GM12878 (cell line): Measurements from ENCODE around the gene SOST. TPM values are rescaled to one million over a fixed set of nuclear protein-coding genes. Genes with fewer than 3 reads are reported as not detected.

Experiments used
- ATAC-seq: fragments of 200-7000 bp; cut with Tn5 transposase; 3 replicates; pipeline ENCODE4 v1.9.1; 2020; ENCODE audit warnings: mild to moderate bottlenecking, moderate library complexity
- BruUV-seq: library from RNA; stranded (reverse); fragments of 400-500 nt; replicated peaks from 2 replicates; lab custom pipeline; 2021; lab: Mats Ljungman, UMichigan
- CTCF ChIA-PET: fragments of 300-600 bp; sonication (Branson Sonifier 250); formaldehyde crosslinking; extraction: SDS; loops from one replicate; lab custom pipeline; 2021; ENCODE audit warnings: inconsistent platforms; lab: Yijun Ruan, JAX
- POLR2A ChIA-PET: fragments of 350-600 bp; formaldehyde crosslinking; extraction: SDS; loops from one replicate; lab custom pipeline; 2021; ENCODE audit warnings: inconsistent platforms; lab: Charles Lee
- RAD21 ChIA-PET: fragments of 300-600 bp; sonication (Branson Sonifier 250); formaldehyde crosslinking; loops from one replicate; lab custom pipeline; 2023; ENCODE audit warnings: antibody characterized with exemption; ENCODE audit not compliant: unreplicated experiment; lab: Charles Lee
- SMC1A ChIA-PET: fragments of 300-600 bp; sonication (Branson Sonifier 250); formaldehyde crosslinking; loops from one replicate; lab custom pipeline; 2023; ENCODE audit not compliant: unreplicated experiment, uncharacterized antibody; lab: Charles Lee
- DNase-seq: peaks from one replicate; pipeline ENCODE4 v3.0.0-alpha.2; 2011; ENCODE audit warnings: low read depth, low spot score
- FAIRE-seq: peaks from 3 replicates; lab custom pipeline; 2011; peaks lifted over from hg19 to GRCh38; lab: Jason Lieb, UNC
- H2AFZ ChIP-seq: 2 replicates; pipeline ENCODE4 v1.6.0; 2011; ENCODE audit warnings: low read depth, low read length, control low read depth; ENCODE audit not compliant: control insufficient read depth
- H3K27ac ChIP-seq: 2 replicates; pipeline ENCODE4 v1.5.1; 2011; ENCODE audit warnings: control low read depth; ENCODE audit not compliant: control insufficient read depth, insufficient read depth
- H3K27me3 ChIP-seq, 2 experiments: replicated peaks in 1 of 2; 2 replicates each; pipeline versions ENCODE4 v1.6.0 to v1.6.1; 2011; ENCODE audit warnings: low read length in 1 of 2; ENCODE audit not compliant: control insufficient read depth in 2 of 2, insufficient read depth in 2 of 2
- H3K36me3 ChIP-seq, 2 experiments: 2 replicates each; pipeline ENCODE4 v1.5.1; 2011; ENCODE audit warnings: low read length in 1 of 2; ENCODE audit not compliant: control insufficient read depth in 2 of 2, insufficient read depth in 2 of 2
- H3K4me1 ChIP-seq: 2 replicates; pipeline ENCODE4 v1.6.1; 2011; ENCODE audit warnings: mild to moderate bottlenecking, low read length, moderate library complexity, mixed read lengths; ENCODE audit not compliant: control insufficient read depth, insufficient read depth
- H3K4me2 ChIP-seq: 2 replicates; pipeline ENCODE4 v1.6.0; 2011; ENCODE audit warnings: control low read depth; ENCODE audit not compliant: control insufficient read depth, insufficient read depth
- H3K4me3 ChIP-seq: fragments of 200-600 bp; sonication (generic); 2 replicates; pipeline ENCODE4 v1.5.1; 2016
- H3K79me2 ChIP-seq: 2 replicates; pipeline ENCODE4 v1.6.0; 2011; ENCODE audit warnings: low read length; ENCODE audit not compliant: control insufficient read depth, insufficient read depth
- H3K9ac ChIP-seq: 2 replicates; pipeline ENCODE4 v1.8.0; 2011; ENCODE audit warnings: low read length, control low read depth, mixed read lengths; ENCODE audit not compliant: control insufficient read depth, insufficient read depth
- H3K9me3 ChIP-seq: replicated peaks from 3 replicates; pipeline ENCODE4 v1.5.1; 2011; ENCODE audit warnings: mild to moderate bottlenecking, low read length; ENCODE audit not compliant: control insufficient read depth, insufficient read depth
- H4K20me1 ChIP-seq: 2 replicates; pipeline ENCODE4 v1.6.0; 2011; ENCODE audit not compliant: control insufficient read depth, insufficient read depth
- ASH2L ChIP-seq: fragments of 300-600, 200-600 bp; sonication (generic); IDR thresholded peaks from 2 replicates; pipeline ENCODE4 v1.6.1; 2017; ENCODE audit warnings: low read depth, mild to moderate bottlenecking, borderline replicate concordance
- ETV6 ChIP-seq, 2 experiments: fragments of 450-650 bp in 1 of 2; IDR thresholded peaks in 1 of 2; conservative IDR thresholded peaks in 1 of 2; 2 replicates each; pipeline ENCODE4 v1.6.1; 2014; ENCODE audit warnings: antibody characterized with exemption in 1 of 2, borderline replicate concordance in 1 of 2, low read depth in 1 of 2, mild to moderate bottlenecking in 1 of 2, moderate library complexity in 1 of 2
- HDGF ChIP-seq: fragments of 450-650 bp; IDR thresholded peaks from 2 replicates; pipeline ENCODE4 v1.6.1; 2016; ENCODE audit warnings: antibody characterized with exemption
- IKZF2 ChIP-seq, 2 experiments: fragments of 450-650 bp; IDR thresholded peaks; 2 replicates each; pipeline ENCODE4 v1.6.1; 2017; ENCODE audit warnings: mild to moderate bottlenecking in 2 of 2, moderate library complexity in 2 of 2
- KLF5 ChIP-seq: fragments of 450-650 bp; IDR thresholded peaks from 2 replicates; pipeline ENCODE4 v1.6.1; 2014; ENCODE audit warnings: mild to moderate bottlenecking; ENCODE audit not compliant: partially characterized antibody
- LARP7 ChIP-seq: fragments of 450-650 bp; IDR thresholded peaks from 2 replicates; pipeline ENCODE4 v1.6.1; 2017; ENCODE audit warnings: mild to moderate bottlenecking
- NBN ChIP-seq: fragments of 450-650 bp; IDR thresholded peaks from 2 replicates; pipeline ENCODE4 v1.6.1; 2016
- NFIC ChIP-seq: IDR thresholded peaks from 2 replicates; pipeline ENCODE4 v1.6.1; 2012; ENCODE audit warnings: low read depth, mild to moderate bottlenecking, inconsistent platforms, low read length, moderate library complexity
- NR2F1 ChIP-seq: fragments of 450-650 bp; conservative IDR thresholded peaks from 2 replicates; pipeline ENCODE4 v1.6.1; 2017; ENCODE audit warnings: mild to moderate bottlenecking
- RCOR1 ChIP-seq: conservative IDR thresholded peaks from 2 replicates; pipeline ENCODE4 v1.6.1; 2012; ENCODE audit warnings: low read depth, low read length, improper control_type of control experiment
- SP1 ChIP-seq: IDR thresholded peaks from one replicate; pipeline ENCODE4 v1.6.1; 2011; ENCODE audit warnings: low read depth, low read length
- SREBF2 ChIP-seq: IDR thresholded peaks from 2 replicates; pipeline ENCODE4 v1.6.1; 2012; ENCODE audit warnings: mild to moderate bottlenecking, low read length
- STAT3 ChIP-seq: IDR thresholded peaks from 2 replicates; pipeline ENCODE4 v1.6.1; 2011; ENCODE audit warnings: low read depth, low read length, improper control_type of control experiment
- TCF7 ChIP-seq: IDR thresholded peaks from 2 replicates; pipeline ENCODE4 v1.6.1; 2014; ENCODE audit warnings: antibody characterized with exemption, borderline replicate concordance
- ZNF274 ChIP-seq: IDR thresholded peaks from one replicate; pipeline ENCODE4 v1.8.0; 2011; ENCODE audit not compliant: insufficient read length, insufficient read depth
- ZNF384 ChIP-seq: IDR thresholded peaks from 2 replicates; pipeline ENCODE4 v1.6.1; 2012; ENCODE audit warnings: low read depth, mild to moderate bottlenecking, low read length, improper control_type of control experiment, borderline replicate concordance
- WGBS: methylation state at CpG from one replicate; pipeline ENCODE4 v1.1.6; 2016; ENCODE audit warnings: low lambda C conversion rate; ENCODE audit not compliant: insufficient replicate concordance, insufficient coverage; ENCODE audit errors: missing lambda C conversion rate; 5-methylcytosine and 5-hydroxymethylcytosine counted together
- in situ Hi-C: fragments of 300-500 bp; cut with MboI; formaldehyde crosslinking; loops from 9 replicates; pipeline ENCODE4 v1.14.3; 2018; ENCODE audit warnings: mixed read lengths
- intact Hi-C: fragments of 100-400 bp; cut with micrococcal nuclease; formaldehyde crosslinking; loops from one replicate; pipeline ENCODE4 v1.14.2; 2022; ENCODE audit not compliant: unreplicated experiment
- polyA plus RNA-seq, 11 experiments: library from polyadenylated mRNA; depleted of rRNA in 4 of 11; unstranded in 6 of 11; stranded (reverse) in 5 of 11; fragments of >200 nt; fragmentation: Nextera tagmentation in 4 of 11; fragmentation: Illumina TruSeq in 1 of 11; extraction: Ambion mirVana in 4 of 11; extraction: Trizol in 1 of 11; gene quantifications; 1 replicate in 1 of 11; 2 replicates in 10 of 11; pipeline versions ENCODE4 v1.2.1 to v1.2.3, GENCODE V29; 2011 to 2016; ENCODE audit warnings: inconsistent platforms in 2 of 11, missing spikeins in 2 of 11, low read depth in 1 of 11
- total RNA-seq, 4 experiments: library from RNA; depleted of rRNA in 3 of 4; stranded (reverse); fragments of >200 nt in 3 of 4; fragmentation: Illumina TruSeq in 1 of 4; extraction: Trizol in 1 of 4; gene quantifications; 2 replicates each; pipeline versions ENCODE4 v1.2.1 to v1.2.3, GENCODE V29; 2013 to 2021
- TF ChIP-seq, protein P1 (sequence below): IDR thresholded peaks from 2 replicates; pipeline ENCODE4 v1.6.1; 2011; ENCODE audit warnings: mild to moderate bottlenecking, low read depth, low read length, moderate library complexity; ENCODE audit not compliant: insufficient replicate concordance
- TF ChIP-seq, protein P2 (sequence below): IDR thresholded peaks from 2 replicates; pipeline ENCODE4 v1.6.1; 2012; ENCODE audit warnings: low read depth, low read length, improper control_type of control experiment
- TF ChIP-seq, protein P3 (sequence below): fragments of 450-650 bp; IDR thresholded peaks from 2 replicates; pipeline ENCODE4 v1.6.1; 2014; ENCODE audit warnings: mild to moderate bottlenecking

Gene SOST
- total and polyA plus RNA-seq, 10 of the 15 experiments (the other 5 are each of a cell fraction or from before 2014, with no cell fraction given) = not detected

DNA sequence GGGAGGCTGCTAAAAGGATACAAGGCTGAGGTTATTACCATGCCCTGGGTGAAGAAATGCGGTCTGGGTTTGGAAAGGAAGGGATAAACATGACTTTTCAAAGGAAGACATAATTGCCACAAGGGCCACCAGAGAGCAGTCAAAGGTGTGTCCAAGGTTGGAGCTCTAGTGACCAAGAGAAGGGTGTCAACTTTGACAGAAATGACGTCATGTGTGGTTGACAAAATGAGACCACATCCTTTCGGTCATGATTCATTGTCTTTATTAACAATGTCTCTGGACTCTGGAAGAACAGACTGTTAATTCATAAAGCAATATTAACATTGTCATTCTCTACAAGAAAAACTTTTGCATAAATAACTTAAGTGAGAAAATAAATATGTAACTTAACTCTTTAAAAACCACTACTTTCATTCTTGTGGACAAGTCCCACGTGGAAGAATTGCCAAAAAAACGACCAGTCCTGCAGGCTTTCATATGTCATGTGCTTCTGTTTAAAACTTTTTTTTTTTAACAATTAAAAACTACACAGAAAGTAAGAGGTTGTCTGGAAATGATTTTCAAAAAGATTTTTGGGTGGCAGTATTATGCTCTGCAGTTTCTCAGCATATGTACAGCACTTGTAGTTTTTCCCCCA lies 5.0 kb downstream of the SOST start (continued):
- TF ChIP-seq, protein P1, sequence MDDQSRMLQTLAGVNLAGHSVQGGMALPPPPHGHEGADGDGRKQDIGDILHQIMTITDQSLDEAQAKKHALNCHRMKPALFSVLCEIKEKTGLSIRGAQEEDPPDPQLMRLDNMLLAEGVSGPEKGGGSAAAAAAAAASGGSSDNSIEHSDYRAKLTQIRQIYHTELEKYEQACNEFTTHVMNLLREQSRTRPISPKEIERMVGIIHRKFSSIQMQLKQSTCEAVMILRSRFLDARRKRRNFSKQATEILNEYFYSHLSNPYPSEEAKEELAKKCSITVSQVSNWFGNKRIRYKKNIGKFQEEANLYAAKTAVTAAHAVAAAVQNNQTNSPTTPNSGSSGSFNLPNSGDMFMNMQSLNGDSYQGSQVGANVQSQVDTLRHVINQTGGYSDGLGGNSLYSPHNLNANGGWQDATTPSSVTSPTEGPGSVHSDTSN = no peak
- TF ChIP-seq NR2F1 (peak; percentile 63), NBN (peak; percentile 77), LARP7 (no peak), ZNF274 (no peak)

DNA sequence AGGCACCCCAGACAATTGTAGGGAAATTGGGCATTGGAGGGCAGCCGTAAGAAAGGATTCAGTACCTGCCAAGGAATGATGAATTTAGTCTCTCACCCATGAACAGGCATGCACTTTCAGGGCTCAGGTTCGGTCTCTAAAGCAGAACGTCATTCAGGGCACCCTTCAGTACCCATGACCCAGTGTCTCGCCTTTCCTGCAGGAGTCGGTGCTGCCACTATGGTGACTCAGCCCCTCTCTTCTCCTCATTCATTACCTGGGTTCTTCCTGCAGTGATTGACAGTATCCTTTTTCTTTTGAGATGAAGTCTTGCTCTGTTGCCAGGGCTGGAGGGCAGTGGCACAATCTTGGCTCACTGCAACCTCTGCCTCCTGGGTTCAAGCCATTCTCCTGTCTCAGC lies 8.4 kb downstream of the SOST start:
- DNase-seq (no peak), ATAC-seq (no peak), FAIRE-seq (no peak)
- no TSS peak for BruUV-seq
- H3K9ac ChIP-seq = no peak overlapping the region
- TF ChIP-seq TCF7 (no peak), STAT3 (no peak), KLF5 (no peak), ZNF384 (no peak), RCOR1 (no peak), IKZF2 (IDR thresholded peaks at IDR 0.05) (no peak), ASH2L (no peak), SREBF2 (no peak), NFIC (no peak), HDGF (no peak), ETV6 (conservative IDR thresholded peaks at IDR 0.05 in 1 of 2, IDR thresholded peaks at IDR 0.05 in 1 of 2; ENCODE audit: borderline replicate concordance in 1 of 2, low read depth in 1 of 2) (no peak), SP1 (no peak)
- TF ChIP-seq, protein P2, sequence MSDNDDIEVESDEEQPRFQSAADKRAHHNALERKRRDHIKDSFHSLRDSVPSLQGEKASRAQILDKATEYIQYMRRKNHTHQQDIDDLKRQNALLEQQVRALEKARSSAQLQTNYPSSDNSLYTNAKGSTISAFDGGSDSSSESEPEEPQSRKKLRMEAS = no peak
- TF ChIP-seq, protein P3, sequence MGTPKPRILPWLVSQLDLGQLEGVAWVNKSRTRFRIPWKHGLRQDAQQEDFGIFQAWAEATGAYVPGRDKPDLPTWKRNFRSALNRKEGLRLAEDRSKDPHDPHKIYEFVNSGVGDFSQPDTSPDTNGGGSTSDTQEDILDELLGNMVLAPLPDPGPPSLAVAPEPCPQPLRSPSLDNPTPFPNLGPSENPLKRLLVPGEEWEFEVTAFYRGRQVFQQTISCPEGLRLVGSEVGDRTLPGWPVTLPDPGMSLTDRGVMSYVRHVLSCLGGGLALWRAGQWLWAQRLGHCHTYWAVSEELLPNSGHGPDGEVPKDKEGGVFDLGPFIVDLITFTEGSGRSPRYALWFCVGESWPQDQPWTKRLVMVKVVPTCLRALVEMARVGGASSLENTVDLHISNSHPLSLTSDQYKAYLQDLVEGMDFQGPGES = no peak
- 43% methylated on average over 5 of the region's 5 CpGs for WGBS
- RAD21 ChIA-PET = interaction anchor here (1.3 to 1.9 kb wide), 2 partner anchors 10 to 55 kb away, joined by 4 to 6 read pairs; no protein-coding TSS in a partner anchor
- H3K79me2 ChIP-seq = no peaks in the 10 kb centered on the region
- no peaks in the 10 kb centered on the region for H3K9me3 ChIP-seq
- POLR2A ChIA-PET = no interaction called here
- no peak overlapping the region for H3K4me2 ChIP-seq
- no peaks in the 10 kb centered on the region; a peak in 2 of 4 replicates for H3K27me3 ChIP-seq
- no peak overlapping the region for H3K27ac ChIP-seq
- no peak overlapping the region for H3K4me3 ChIP-seq
- H3K4me1 ChIP-seq = no peaks in the 10 kb centered on the region
- no peaks in the 10 kb centered on the region for H4K20me1 ChIP-seq
- in situ Hi-C loops = no loop called here
- intact Hi-C loops = no loop called here
- SMC1A ChIA-PET = interaction anchor here (1.0 kb wide), 1 partner anchor 15 kb away, joined by 3 read pairs; no protein-coding TSS in a partner anchor
- no peak overlapping the region for H2AFZ ChIP-seq
- CTCF ChIA-PET = interaction anchor here (1.2 kb wide), 1 partner anchor 16 kb away, joined by 4 read pairs; no protein-coding TSS in a partner anchor
- no peaks in the 10 kb centered on the region for H3K36me3 ChIP-seq
